Panc1 (cell line): ENCODE data around the gene NF1. TPM values are rescaled to one million over a fixed set of nuclear protein-coding genes. Genes with fewer than 3 reads are reported as not detected.

ENCODE experiments used
- ATAC-seq: fragments of 200-7000 bp; cut with Tn5 transposase; 2 replicates; pipeline ENCODE4 v1.9.1; 2020; ENCODE audit warnings: mild to moderate bottlenecking, moderate library complexity
- BruUV-seq: library from RNA; stranded (reverse); fragments of 400-500 nt; replicated peaks from 2 replicates; lab custom pipeline; 2021; lab: Mats Ljungman, UMichigan
- CTCF ChIA-PET: fragments of 300-600 bp; sonication (Branson Sonifier 250); formaldehyde crosslinking; loops from one replicate; lab custom pipeline; 2022; ENCODE audit warnings: antibody characterized with exemption; lab: Charles Lee
- POLR2A ChIA-PET: fragments of 300-600 bp; sonication (Branson Sonifier 250); formaldehyde crosslinking; loops from one replicate; lab custom pipeline; 2022; ENCODE audit warnings: antibody characterized with exemption; lab: Charles Lee
- DNase-seq: peaks from one replicate; pipeline ENCODE4 v3.0.0-alpha.2; 2010; ENCODE audit warnings: low read depth, low spot score
- H3K27ac ChIP-seq: 2 replicates; pipeline ENCODE4 v1.5.1; 2011; ENCODE audit warnings: mild to moderate bottlenecking, low read length, inconsistent platforms
- H3K27me3 ChIP-seq: fragments of 200-500 bp; sonication (Bioruptor generic); 2 replicates; pipeline ENCODE4 v1.6.0; 2014; ENCODE audit warnings: low read length, inconsistent platforms; ENCODE audit not compliant: control insufficient read depth, insufficient read depth
- H3K36me3 ChIP-seq: fragments of 200-500 bp; sonication (Bioruptor generic); 2 replicates; pipeline ENCODE4 v1.5.1; 2014; ENCODE audit warnings: inconsistent platforms, mild to moderate bottlenecking, low read length, moderate library complexity; ENCODE audit not compliant: control insufficient read depth, insufficient read depth
- H3K4me1 ChIP-seq: 2 replicates; pipeline ENCODE4 v1.5.1; 2011; ENCODE audit warnings: inconsistent platforms, mild to moderate bottlenecking, low read length, moderate library complexity; ENCODE audit not compliant: control insufficient read depth, insufficient read depth
- H3K4me3 ChIP-seq, 2 experiments: 2 replicates each; pipeline ENCODE4 v1.5.1; 2011 to 2012; ENCODE audit warnings: low read depth in 2 of 2, low read length in 2 of 2, mild to moderate bottlenecking in 2 of 2, inconsistent platforms in 1 of 2, moderate library complexity in 1 of 2
- H3K9me3 ChIP-seq: fragments of 200-500 bp; sonication (Bioruptor generic); 2 replicates; pipeline ENCODE4 v1.5.1; 2014; ENCODE audit warnings: low read depth, mild to moderate bottlenecking, inconsistent platforms, low read length, moderate library complexity; ENCODE audit not compliant: control insufficient read depth, insufficient read depth
- CTCF ChIP-seq: fragments of 450-650 bp; IDR thresholded peaks from 2 replicates; pipeline ENCODE4 v1.5.1; 2017; ENCODE audit warnings: mild to moderate bottlenecking
- POLR2AphosphoS5 ChIP-seq: IDR thresholded peaks from 2 replicates; pipeline ENCODE4 v1.6.1; 2012; ENCODE audit warnings: mild to moderate bottlenecking, low read depth, low read length, moderate library complexity
- REST ChIP-seq, 2 experiments: IDR thresholded peaks; 2 replicates each; pipeline ENCODE4 v1.6.1; 2011 to 2012; ENCODE audit warnings: low read depth in 2 of 2, control low read depth in 1 of 2, low read length in 1 of 2, mild to moderate bottlenecking in 1 of 2, moderate library complexity in 1 of 2; ENCODE audit not compliant: insufficient read depth in 1 of 2
- SIN3A ChIP-seq: IDR thresholded peaks from 2 replicates; pipeline ENCODE4 v1.6.1; 2012; ENCODE audit warnings: low read depth, mild to moderate bottlenecking, low read length, moderate library complexity, borderline replicate concordance; ENCODE audit not compliant: insufficient read depth
- TCF7L2 ChIP-seq: IDR thresholded peaks from 2 replicates; pipeline ENCODE4 v1.6.1; 2011; ENCODE audit warnings: mild to moderate bottlenecking, low read depth, low read length, inconsistent platforms
- in situ Hi-C: cut with HindIII; loops from 2 replicates; pipeline ENCODE4 v1.10.0; 2016; ENCODE audit warnings: low sequenced_read_pairs, low pct_unique_long_range_greater_than_20kb
- intact Hi-C: fragments of 100-400 bp; cut with micrococcal nuclease; formaldehyde crosslinking; loops from one replicate; pipeline ENCODE4 v1.10.0; 2022; ENCODE audit not compliant: unreplicated experiment
- total RNA-seq: library from RNA; stranded (reverse); gene quantifications from one replicate; pipeline ENCODE4 v1.2.1, GENCODE V29; 2021; ENCODE audit not compliant: unreplicated experiment

NF1 gene
- total RNA-seq, 1 experiment from 2014 or later, result 82.5 TPM

- DNase-seq (no peak), ATAC-seq (no peak)
- POLR2A ChIA-PET, result no interaction called here
- no TSS peak for BruUV-seq
- Histone ChIP-seq H3K4me3 (no peak overlapping the region), H3K4me1 (no peaks in the 10 kb centered on the region), H3K27me3 (no peaks in the 10 kb centered on the region), H3K9me3 (no peaks in the 10 kb centered on the region), H3K36me3 (peaks cover 37% of the 10 kb centered on the region), H3K27ac (no peak overlapping the region)
- TF ChIP-seq CTCF (no peak), TCF7L2 (no peak), SIN3A (no peak), POLR2AphosphoS5 (no peak), REST (IDR thresholded peaks at IDR 0.05; ENCODE audit: insufficient read depth in 1 of 2, low read depth in 2 of 2, low read length in 1 of 2) (no peak)
- in situ Hi-C loops (no loop called here), intact Hi-C loops (no loop called here)
- CTCF ChIA-PET, result no interaction called here
Observed at GRCh38 chr17:31231852-31232251, 137.1 kb downstream of the NF1 start.

- peaks cover 32% of the 10 kb centered on the region for H3K36me3 ChIP-seq
- POLR2A ChIA-PET, result no interaction called here
- H3K27ac ChIP-seq, result no peak overlapping the region
- TF ChIP-seq REST (IDR thresholded peaks at IDR 0.05; ENCODE audit: insufficient read depth in 1 of 2, low read depth in 2 of 2, low read length in 1 of 2), result no peak
- TF ChIP-seq SIN3A, result no peak
- TF ChIP-seq CTCF, result no peak
- ATAC-seq (no peak), DNase-seq (no peak)
- in situ Hi-C loops (no loop called here), intact Hi-C loops (no loop called here)
- H3K9me3 ChIP-seq, result no peaks in the 10 kb centered on the region
- H3K27me3 ChIP-seq, result no peaks in the 10 kb centered on the region
- CTCF ChIA-PET, result no interaction called here
- H3K4me1 ChIP-seq, result no peaks in the 10 kb centered on the region
- no peak overlapping the region for H3K4me3 ChIP-seq
- BruUV-seq, result no TSS peak
Observed at GRCh38 chr17:31235110-31235509, 140.3 kb downstream of the NF1 start.
